Measurements from ENCODE around the gene UGT1A10. TPM values are rescaled to one million over a fixed set of nuclear protein-coding genes. Genes with fewer than 3 reads are reported as not detected.

Gene UGT1A10
- total and polyA plus RNA-seq, 2 of the 13 experiments (the other 11 are each of a cell fraction or from before 2014, with no cell fraction given), result not detected

- TF ChIP-seq XRCC5 (optimal IDR thresholded peaks at IDR 0.05; ENCODE audit: low read length), result peak; percentile 70
- TF ChIP-seq CBX5 (CRISPR knock-in tag; IDR thresholded peaks at IDR 0.05; ENCODE audit: borderline replicate concordance), result 0 out of 2 replicates have a peak, but pooled peaks have one; percentile 49
- TF ChIP-seq ZNF317 (CRISPR knock-in tag; IDR thresholded peaks at IDR 0.05), result no peak
- no peak for TF ChIP-seq ZBTB14 (CRISPR knock-in tag; IDR thresholded peaks at IDR 0.05)
- TF ChIP-seq ZNF768 (CRISPR knock-in tag; IDR thresholded peaks at IDR 0.05), result 0 out of 2 replicates have a peak, but pooled peaks have one; percentile 16
- TF ChIP-seq HNF4A (CRISPR knock-in tag; IDR thresholded peaks at IDR 0.05), result peak; percentile 34; the same call in 1 of the 2 replicates
- peak; percentile 71; the same call in 1 of the 2 replicates for TF ChIP-seq SALL1 (CRISPR knock-in tag; IDR thresholded peaks at IDR 0.05)
- TF ChIP-seq IKZF4 (CRISPR knock-in tag; IDR thresholded peaks at IDR 0.05; ENCODE audit: borderline replicate concordance, low read depth, not compliant biosample characterization), result peak; percentile 40
- 0 out of 2 replicates have a peak, but pooled peaks have one; percentile 41 for TF ChIP-seq HNF4G (IDR thresholded peaks at IDR 0.05; ENCODE audit: borderline replicate concordance, low read depth, low read length)
- no peak for TF ChIP-seq HNF4G (CRISPR knock-in tag; IDR thresholded peaks at IDR 0.05; ENCODE audit: borderline replicate concordance, low read depth)
- peak; percentile 42; the same call in 1 of the 2 replicates for TF ChIP-seq KDM2A (CRISPR knock-in tag; IDR thresholded peaks at IDR 0.05; ENCODE audit: borderline replicate concordance, low read depth)
- TF ChIP-seq ZNF33B (CRISPR knock-in tag; IDR thresholded peaks at IDR 0.05), result 0 out of 2 replicates have a peak, but pooled peaks have one; percentile 62
- TF ChIP-seq ZSCAN12 (CRISPR knock-in tag; IDR thresholded peaks at IDR 0.05), result no peak
- peak; percentile 40; the same call in 1 of the 2 replicates for TF ChIP-seq ETV5 (CRISPR knock-in tag; IDR thresholded peaks at IDR 0.05; ENCODE audit: borderline replicate concordance)
- no peak for TF ChIP-seq SRF (IDR thresholded peaks at IDR 0.05; ENCODE audit: low read depth, low read length)
- TF ChIP-seq ZNF235 (CRISPR knock-in tag; IDR thresholded peaks at IDR 0.05; ENCODE audit: borderline replicate concordance), result no peak
- TF ChIP-seq, protein P1, sequence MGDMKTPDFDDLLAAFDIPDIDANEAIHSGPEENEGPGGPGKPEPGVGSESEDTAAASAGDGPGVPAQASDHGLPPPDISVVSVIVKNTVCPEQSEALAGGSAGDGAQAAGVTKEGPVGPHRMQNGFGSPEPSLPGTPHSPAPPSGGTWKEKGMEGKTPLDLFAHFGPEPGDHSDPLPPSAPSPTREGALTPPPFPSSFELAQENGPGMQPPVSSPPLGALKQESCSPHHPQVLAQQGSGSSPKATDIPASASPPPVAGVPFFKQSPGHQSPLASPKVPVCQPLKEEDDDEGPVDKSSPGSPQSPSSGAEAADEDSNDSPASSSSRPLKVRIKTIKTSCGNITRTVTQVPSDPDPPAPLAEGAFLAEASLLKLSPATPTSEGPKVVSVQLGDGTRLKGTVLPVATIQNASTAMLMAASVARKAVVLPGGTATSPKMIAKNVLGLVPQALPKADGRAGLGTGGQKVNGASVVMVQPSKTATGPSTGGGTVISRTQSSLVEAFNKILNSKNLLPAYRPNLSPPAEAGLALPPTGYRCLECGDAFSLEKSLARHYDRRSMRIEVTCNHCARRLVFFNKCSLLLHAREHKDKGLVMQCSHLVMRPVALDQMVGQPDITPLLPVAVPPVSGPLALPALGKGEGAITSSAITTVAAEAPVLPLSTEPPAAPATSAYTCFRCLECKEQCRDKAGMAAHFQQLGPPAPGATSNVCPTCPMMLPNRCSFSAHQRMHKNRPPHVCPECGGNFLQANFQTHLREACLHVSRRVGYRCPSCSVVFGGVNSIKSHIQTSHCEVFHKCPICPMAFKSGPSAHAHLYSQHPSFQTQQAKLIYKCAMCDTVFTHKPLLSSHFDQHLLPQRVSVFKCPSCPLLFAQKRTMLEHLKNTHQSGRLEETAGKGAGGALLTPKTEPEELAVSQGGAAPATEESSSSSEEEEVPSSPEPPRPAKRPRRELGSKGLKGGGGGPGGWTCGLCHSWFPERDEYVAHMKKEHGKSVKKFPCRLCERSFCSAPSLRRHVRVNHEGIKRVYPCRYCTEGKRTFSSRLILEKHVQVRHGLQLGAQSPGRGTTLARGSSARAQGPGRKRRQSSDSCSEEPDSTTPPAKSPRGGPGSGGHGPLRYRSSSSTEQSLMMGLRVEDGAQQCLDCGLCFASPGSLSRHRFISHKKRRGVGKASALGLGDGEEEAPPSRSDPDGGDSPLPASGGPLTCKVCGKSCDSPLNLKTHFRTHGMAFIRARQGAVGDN (CRISPR knock-in tag; IDR thresholded peaks at IDR 0.05), result peak; percentile 17; the same call in 1 of the 2 replicates
- 0 out of 2 replicates have a peak, but pooled peaks have one; percentile 22 for TF ChIP-seq ELF1 (CRISPR knock-in tag; IDR thresholded peaks at IDR 0.05)
- no peak for TF ChIP-seq TAF15 (IDR thresholded peaks at IDR 0.05; ENCODE audit: low read depth, low read length, poor library complexity, severe bottlenecking)
- peak; percentile 45; the same call in 1 of the 2 replicates for TF ChIP-seq RXRA (CRISPR knock-in tag; IDR thresholded peaks at IDR 0.05)
- TF ChIP-seq ZNF263 (CRISPR knock-in tag; IDR thresholded peaks at IDR 0.05), result peak; percentile 77
- peak; percentile 16; the same call in 1 of the 2 replicates for TF ChIP-seq MED1 (CRISPR knock-in tag; IDR thresholded peaks at IDR 0.05)
- TF ChIP-seq IRF2 (CRISPR knock-in tag; IDR thresholded peaks at IDR 0.05), result 0 out of 2 replicates have a peak, but pooled peaks have one; percentile 22
- no peak for TF ChIP-seq FOXC1 (CRISPR knock-in tag; IDR thresholded peaks at IDR 0.05; ENCODE audit: borderline replicate concordance)
- TF ChIP-seq TOE1 (CRISPR knock-in tag; IDR thresholded peaks at IDR 0.05), result no peak
Observed at GRCh38 chr2:233711312-233712008, 75.2 kb downstream of the UGT1A10 start (continued).
